Kidney epithelial cell (primary cell): ENCODE results near the gene PCDHB3. TPM values are rescaled to one million over a fixed set of nuclear protein-coding genes. Genes with fewer than 3 reads are reported as not detected.

Experiments used
- DNase-seq: peaks from one replicate; pipeline ENCODE4 v3.0.0-alpha.2; 2010; ENCODE audit warnings: low read depth
- H3K27me3 ChIP-seq: 2 replicates; pipeline ENCODE4 v1.6.0; 2011; ENCODE audit warnings: low read length; ENCODE audit not compliant: control insufficient read depth, insufficient read depth
- H3K36me3 ChIP-seq: 2 replicates; pipeline ENCODE4 v1.5.1; 2011; ENCODE audit warnings: low read length; ENCODE audit not compliant: control insufficient read depth, insufficient read depth
- H3K4me3 ChIP-seq: 2 replicates; pipeline ENCODE4 v1.5.1; 2011; ENCODE audit warnings: low read depth, mild to moderate bottlenecking, control low read depth, low read length
- CTCF ChIP-seq: IDR thresholded peaks from 2 replicates; pipeline ENCODE4 v1.5.1; 2011; ENCODE audit warnings: mild to moderate bottlenecking, moderate library complexity, low read length, control low read depth, inconsistent platforms; ENCODE audit not compliant: insufficient read depth, poor library complexity, severe bottlenecking
- total RNA-seq: library from RNA; depleted of rRNA; stranded (reverse); fragments of >200 nt; gene quantifications from 2 replicates; pipeline ENCODE4 v1.2.3, GENCODE V29; 2015

PCDHB3 gene
- 1.9 and 2.7 TPM in 2 replicates for total RNA-seq

- no peak for DNase-seq
- H3K27me3 ChIP-seq: no peaks in the 10 kb centered on the region
- no peak within 1 kb of the TSS for H3K4me3 ChIP-seq
- peak; percentile 13 for TF ChIP-seq CTCF
- no peaks in the 10 kb centered on the region for H3K36me3 ChIP-seq
These were observed at the start of gene PCDHB3 for GRCh38 chr5:141100243-141100805. PCDHB3 (plus strand) TSS chr5:141100473; CDS start chr5:141100650, 177 bp downstream.

DNA sequence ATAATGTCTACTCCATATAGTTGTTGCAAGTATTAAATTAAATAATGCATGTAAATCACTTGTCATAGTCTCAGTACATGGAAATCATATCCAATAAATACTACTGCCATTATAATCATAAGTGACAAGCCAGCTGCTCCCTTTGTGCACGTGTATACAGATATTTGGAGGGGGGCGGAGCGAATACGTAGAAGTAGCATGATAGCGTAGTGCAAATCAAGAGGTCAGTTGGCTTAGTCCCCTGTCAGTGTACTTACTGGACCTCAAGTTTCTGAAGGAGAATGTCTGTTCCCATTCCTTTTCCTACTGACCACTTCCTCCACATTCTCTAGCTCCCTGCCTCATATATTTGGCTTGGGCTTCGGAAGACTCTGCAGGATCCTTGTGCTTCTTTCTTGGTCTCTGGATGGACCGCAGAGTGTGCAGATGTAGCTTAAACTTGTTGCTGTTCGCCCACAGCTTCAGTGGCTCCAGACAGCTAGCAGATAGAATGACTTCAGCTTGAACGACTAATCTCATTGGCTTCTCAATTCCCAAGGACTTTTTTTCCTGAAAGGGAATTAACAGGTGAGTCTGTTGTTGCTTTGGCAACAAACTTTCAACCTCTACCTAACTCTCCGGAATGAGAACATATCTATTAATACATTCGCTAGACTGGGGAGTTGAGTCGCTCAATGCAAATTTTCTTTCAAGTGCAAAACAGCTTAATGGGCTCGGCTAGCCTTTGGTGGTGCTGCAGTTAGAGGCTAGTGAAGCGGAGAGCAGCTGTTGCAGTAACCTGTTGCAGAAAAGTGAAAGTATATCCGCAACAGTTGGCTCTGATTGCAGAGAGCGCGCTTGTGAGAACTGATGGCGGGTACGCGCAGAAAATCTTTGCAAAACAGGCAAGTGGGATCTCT is 49.4 kb upstream of the PCDHB3 start, which contains the start of gene PCDHB1:
Gene PCDHB1 (plus strand): TSS at position 753 of the 899 bp plus-strand sequence. CDS start 97 bp downstream, at position 850.
- no peak for DNase-seq
- no peaks in the 10 kb centered on the region for H3K36me3 ChIP-seq
- H3K27me3 ChIP-seq: peaks cover 4% of the 10 kb centered on the region
- H3K4me3 ChIP-seq: peak within 1 kb of the TSS; percentile 11
- no peak for TF ChIP-seq CTCF

- no peak for DNase-seq
- Histone ChIP-seq H3K4me3 (peak overlapping the region; percentile 11), H3K36me3 (no peaks in the 10 kb centered on the region), H3K27me3 (peaks cover 4% of the 10 kb centered on the region)
- no peak for TF ChIP-seq CTCF
These were observed 48.8 kb upstream of the PCDHB3 start for GRCh38 chr5:141051521-141051866.

GRCh38 chr5:141077826-141078225 is 22.4 kb upstream of the PCDHB3 start:
- no peak for DNase-seq
- H3K4me3 ChIP-seq: no peak overlapping the region
- no peaks in the 10 kb centered on the region for H3K27me3 ChIP-seq
- no peak for TF ChIP-seq CTCF
- H3K36me3 ChIP-seq: no peaks in the 10 kb centered on the region

DNA sequence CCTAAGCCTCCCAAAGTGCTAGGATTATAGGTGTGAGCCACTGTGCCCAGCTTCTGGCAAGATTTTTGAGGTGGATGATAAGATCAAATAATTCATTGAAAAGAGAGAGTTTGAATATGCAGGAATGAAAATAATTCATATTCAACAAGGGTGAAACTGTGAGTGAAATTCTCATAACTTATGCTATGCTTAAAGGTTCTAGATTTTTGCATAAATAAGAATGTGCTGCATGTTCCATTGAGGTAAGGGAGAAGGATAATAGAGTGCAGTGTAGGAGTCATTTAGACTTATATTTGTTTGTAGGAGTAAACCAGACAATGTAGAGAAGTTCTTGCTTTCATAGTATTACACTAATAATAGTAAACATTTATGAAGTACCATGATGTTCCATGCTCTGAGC is 18.0 kb upstream of the PCDHB3 start:
- Histone ChIP-seq H3K4me3 (no peak overlapping the region), H3K27me3 (no peaks in the 10 kb centered on the region), H3K36me3 (no peaks in the 10 kb centered on the region)
- no peak for TF ChIP-seq CTCF
- DNase-seq: no peak
